BE2C (cell line): Measurements from ENCODE around the gene PPP5C.
"Not testable (repeated sequence)": the region's sequence is repeated elsewhere in the genome, so short reads cannot be mapped to it uniquely, and the experiment has no call there.

ENCODE experiments used
- DNase-seq: peaks from one replicate; pipeline ENCODE4 v3.0.0-alpha.2; 2020
- H3K27me3 ChIP-seq: fragments of 250-450 bp; sonication (Bioruptor Pico); 2 replicates; pipeline ENCODE4 v1.5.1; 2020; ENCODE audit warnings: mild to moderate bottlenecking
- H3K36me3 ChIP-seq: fragments of 250-450 bp; sonication (Bioruptor Pico); 2 replicates; pipeline ENCODE4 v1.5.1; 2020; ENCODE audit warnings: mild to moderate bottlenecking
- H3K4me1 ChIP-seq: fragments of 250-450 bp; sonication (Bioruptor Pico); 2 replicates; pipeline ENCODE4 v1.5.1; 2020
- H3K4me3 ChIP-seq: 2 replicates; pipeline ENCODE4 v1.5.1; 2011; ENCODE audit warnings: low read depth, low read length
- H3K9me3 ChIP-seq: fragments of 250-450 bp; sonication (Bioruptor Pico); 2 replicates; pipeline ENCODE4 v1.5.1; 2020
- TF ChIP-seq, protein P1 (sequence below): IDR thresholded peaks from 2 replicates; pipeline ENCODE4 v1.5.1; 2012; ENCODE audit warnings: mild to moderate bottlenecking, low read depth, low read length

Gene PPP5C

GRCh38 chr19:46429999-46430398 lies 83.1 kb downstream of the PPP5C start:
- Histone ChIP-seq H3K27me3 (no peaks in the 10 kb centered on the region), H3K36me3 (no peaks in the 10 kb centered on the region), H3K9me3 (no peaks in the 10 kb centered on the region), H3K4me1 (no peaks in the 10 kb centered on the region), H3K4me3 (no peak overlapping the region)
- no peak for DNase-seq
- TF ChIP-seq, protein P1, sequence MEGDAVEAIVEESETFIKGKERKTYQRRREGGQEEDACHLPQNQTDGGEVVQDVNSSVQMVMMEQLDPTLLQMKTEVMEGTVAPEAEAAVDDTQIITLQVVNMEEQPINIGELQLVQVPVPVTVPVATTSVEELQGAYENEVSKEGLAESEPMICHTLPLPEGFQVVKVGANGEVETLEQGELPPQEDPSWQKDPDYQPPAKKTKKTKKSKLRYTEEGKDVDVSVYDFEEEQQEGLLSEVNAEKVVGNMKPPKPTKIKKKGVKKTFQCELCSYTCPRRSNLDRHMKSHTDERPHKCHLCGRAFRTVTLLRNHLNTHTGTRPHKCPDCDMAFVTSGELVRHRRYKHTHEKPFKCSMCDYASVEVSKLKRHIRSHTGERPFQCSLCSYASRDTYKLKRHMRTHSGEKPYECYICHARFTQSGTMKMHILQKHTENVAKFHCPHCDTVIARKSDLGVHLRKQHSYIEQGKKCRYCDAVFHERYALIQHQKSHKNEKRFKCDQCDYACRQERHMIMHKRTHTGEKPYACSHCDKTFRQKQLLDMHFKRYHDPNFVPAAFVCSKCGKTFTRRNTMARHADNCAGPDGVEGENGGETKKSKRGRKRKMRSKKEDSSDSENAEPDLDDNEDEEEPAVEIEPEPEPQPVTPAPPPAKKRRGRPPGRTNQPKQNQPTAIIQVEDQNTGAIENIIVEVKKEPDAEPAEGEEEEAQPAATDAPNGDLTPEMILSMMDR: no peak

DNA sequence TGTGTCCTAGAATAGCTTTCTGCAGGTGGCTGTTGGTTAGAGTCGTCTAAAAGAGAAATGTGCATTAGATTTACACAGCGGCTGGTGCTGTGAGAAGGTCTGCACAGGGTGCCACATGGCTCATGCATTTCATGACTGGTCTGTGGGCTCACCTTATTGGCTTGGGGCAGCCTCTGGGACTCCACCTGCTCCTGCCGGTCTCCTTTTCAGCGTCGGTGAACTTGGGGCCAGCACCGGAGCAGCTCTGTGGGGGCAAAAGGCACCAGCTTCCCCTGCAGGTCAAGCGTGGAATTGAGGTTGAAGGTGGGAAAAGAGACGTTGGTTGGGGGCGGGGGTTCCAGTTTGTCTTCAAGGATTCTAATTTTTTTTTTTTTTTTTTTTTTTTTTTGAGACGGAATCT lies 84.9 kb downstream of the PPP5C start:
- TF ChIP-seq, protein P1: peak; percentile 41
- H3K27me3 ChIP-seq: no peaks in the 10 kb centered on the region
- DNase-seq: no peak
- no peak overlapping the region for H3K4me3 ChIP-seq
- no peaks in the 10 kb centered on the region for H3K4me1 ChIP-seq
- H3K36me3 ChIP-seq: no peaks in the 10 kb centered on the region
- H3K9me3 ChIP-seq: no peaks in the 10 kb centered on the region

- H3K4me3 ChIP-seq, H3K4me1 ChIP-seq, DNase-seq, H3K9me3 ChIP-seq, H3K36me3 ChIP-seq, H3K27me3 ChIP-seq: not testable (repeated sequence)
These were observed 86.6 kb downstream of the PPP5C start for GRCh38 chr19:46433470-46433869.

DNA sequence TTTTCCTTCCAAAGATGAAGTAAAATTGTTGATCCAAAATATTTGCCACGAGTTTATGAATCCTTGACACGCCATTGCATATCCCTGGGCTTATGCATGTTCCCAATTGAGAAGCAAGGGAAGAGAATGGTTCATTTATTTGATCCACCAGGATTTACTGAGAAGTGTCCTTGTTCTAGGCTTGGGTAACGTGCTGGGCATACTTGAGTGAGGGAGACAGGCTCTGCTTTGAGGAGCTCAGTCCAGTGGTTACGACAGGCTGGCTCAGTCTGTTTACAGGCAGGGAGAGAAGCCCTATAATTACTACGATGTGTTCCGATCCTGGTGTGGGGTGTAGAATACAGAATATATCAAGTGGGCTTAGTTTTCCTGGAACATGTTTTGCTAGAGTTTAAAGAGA lies 88.1 kb downstream of the PPP5C start:
- H3K4me1 ChIP-seq: no peaks in the 10 kb centered on the region
- H3K36me3 ChIP-seq: no peaks in the 10 kb centered on the region
- H3K4me3 ChIP-seq: no peak overlapping the region
- TF ChIP-seq, protein P1: no peak
- no peaks in the 10 kb centered on the region for H3K27me3 ChIP-seq
- no peaks in the 10 kb centered on the region for H3K9me3 ChIP-seq
- no peak for DNase-seq

DNA sequence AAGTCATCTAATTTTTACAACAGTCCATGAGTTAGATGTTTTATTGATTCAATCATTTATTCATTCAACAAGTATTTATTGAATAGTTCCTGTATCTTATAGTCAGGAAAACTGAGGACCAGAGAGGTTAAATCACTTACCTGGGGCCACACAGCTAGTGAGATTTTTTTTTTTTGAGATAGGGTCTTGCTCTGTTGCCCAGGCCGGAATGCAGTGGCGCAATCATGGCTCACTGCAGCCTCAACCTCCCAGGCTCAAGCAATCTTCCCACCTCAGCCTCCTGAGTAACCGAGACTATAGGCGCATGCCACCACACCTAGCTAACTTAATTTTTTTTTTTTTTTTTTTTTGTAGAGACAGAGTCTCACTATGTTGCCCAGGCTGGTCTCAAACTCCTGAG lies 88.8 kb downstream of the PPP5C start:
- DNase-seq, H3K9me3 ChIP-seq, H3K4me3 ChIP-seq, H3K27me3 ChIP-seq, H3K36me3 ChIP-seq, H3K4me1 ChIP-seq: not testable (repeated sequence)
